HG03378 (cell line): Measurements from ENCODE around the gene ADAMTS10.
"Not testable (repeated sequence)": the region's sequence is repeated elsewhere in the genome, so short reads cannot be mapped to it uniquely, and the experiment has no call there.

ENCODE experiments used
- ATAC-seq: cut with Tn5 transposase; IDR thresholded peaks from one replicate; pipeline ENCODE4 v1.9.1; 2021; ENCODE audit warnings: mild to moderate bottlenecking, moderate library complexity; ENCODE audit not compliant: unreplicated experiment

ADAMTS10 gene

GRCh38 chr19:8566855-8567254 is 43.7 kb downstream of the ADAMTS10 start:
- ATAC-seq = no peak

GRCh38 chr19:8564866-8565265 is 45.6 kb downstream of the ADAMTS10 start:
- not testable (repeated sequence) for ATAC-seq

GRCh38 chr19:8561075-8561764 is 49.3 kb downstream of the ADAMTS10 start:
- ATAC-seq = no peak

- no peak for ATAC-seq
Observed at GRCh38 chr19:8558325-8558724, 52.2 kb downstream of the ADAMTS10 start.

GRCh38 chr19:8557642-8558238 is 52.8 kb downstream of the ADAMTS10 start:
- no peak for ATAC-seq

GRCh38 chr19:8553729-8554128 is 56.8 kb downstream of the ADAMTS10 start:
- ATAC-seq = not testable (repeated sequence)

GRCh38 chr19:8552810-8553209 is 57.7 kb downstream of the ADAMTS10 start:
- ATAC-seq = no peak

GRCh38 chr19:8550070-8550469 is 60.4 kb downstream of the ADAMTS10 start:
- ATAC-seq = no peak

- ATAC-seq = no peak
Observed at GRCh38 chr19:8545743-8546142, 64.8 kb downstream of the ADAMTS10 start.

GRCh38 chr19:8544168-8544567 is 66.3 kb downstream of the ADAMTS10 start:
- no peak for ATAC-seq

GRCh38 chr19:8539621-8540149 is 70.8 kb downstream of the ADAMTS10 start:
- no peak for ATAC-seq

GRCh38 chr19:8537099-8537498 is 73.4 kb downstream of the ADAMTS10 start:
- ATAC-seq = no peak

GRCh38 chr19:8536282-8536681 is 74.2 kb downstream of the ADAMTS10 start:
- ATAC-seq = no peak

- ATAC-seq = no peak
Observed at GRCh38 chr19:8532225-8532624, 78.3 kb downstream of the ADAMTS10 start.

- no peak for ATAC-seq
Observed at GRCh38 chr19:8531470-8531869, 79.0 kb downstream of the ADAMTS10 start.
